ENCODE results near the gene GRM4.

- TF ChIP-seq YY1 (IDR thresholded peaks at IDR 0.05; ENCODE audit: insufficient read depth, insufficient read length) (no peak), SUZ12 (IDR thresholded peaks at IDR 0.05; ENCODE audit: extremely low read depth, insufficient read depth, insufficient read length) (no peak), ZNF274 (IDR thresholded peaks at IDR 0.05; ENCODE audit: low read depth, low read length) (no peak)
Observed at GRCh38 chr6:33981421-33981820, 164.5 kb downstream of the GRM4 start.
